Liver (tissue), 3 donors: ENCODE results near the gene LMCD1.

ENCODE experiments used
- JUND ChIP-seq, 2 donors: IDR thresholded peaks; 2 replicates each; pipeline ENCODE4 v1.6.1; 2016; ENCODE audit warnings: antibody characterized with exemption in 2 of 2
- NR2F2 ChIP-seq: IDR thresholded peaks from 2 replicates; pipeline ENCODE4 v1.6.1; 2016; ENCODE audit warnings: antibody characterized with exemption
- RAD21 ChIP-seq, 2 donors: IDR thresholded peaks; 2 replicates each; pipeline ENCODE4 v1.6.1; 2016; ENCODE audit warnings: antibody characterized with exemption in 2 of 2, mild to moderate bottlenecking in 2 of 2
- TAF1 ChIP-seq: conservative IDR thresholded peaks from 2 replicates; pipeline ENCODE4 v1.6.1; 2016; ENCODE audit warnings: antibody characterized with exemption, mild to moderate bottlenecking
- ZBTB33 ChIP-seq: IDR thresholded peaks from 2 replicates; pipeline ENCODE4 v1.6.1; 2016; ENCODE audit warnings: antibody characterized with exemption
- TF ChIP-seq, protein P1 (sequence below): fragments of 150-350 bp; IDR thresholded peaks from 2 replicates; pipeline ENCODE4 v1.5.1; 2017; ENCODE audit warnings: improper control_type of control experiment, low read depth, low read length; ENCODE audit not compliant: missing input control
- donor health status: healthy.
- donor health status: healthy.

- TF ChIP-seq, protein P1, sequence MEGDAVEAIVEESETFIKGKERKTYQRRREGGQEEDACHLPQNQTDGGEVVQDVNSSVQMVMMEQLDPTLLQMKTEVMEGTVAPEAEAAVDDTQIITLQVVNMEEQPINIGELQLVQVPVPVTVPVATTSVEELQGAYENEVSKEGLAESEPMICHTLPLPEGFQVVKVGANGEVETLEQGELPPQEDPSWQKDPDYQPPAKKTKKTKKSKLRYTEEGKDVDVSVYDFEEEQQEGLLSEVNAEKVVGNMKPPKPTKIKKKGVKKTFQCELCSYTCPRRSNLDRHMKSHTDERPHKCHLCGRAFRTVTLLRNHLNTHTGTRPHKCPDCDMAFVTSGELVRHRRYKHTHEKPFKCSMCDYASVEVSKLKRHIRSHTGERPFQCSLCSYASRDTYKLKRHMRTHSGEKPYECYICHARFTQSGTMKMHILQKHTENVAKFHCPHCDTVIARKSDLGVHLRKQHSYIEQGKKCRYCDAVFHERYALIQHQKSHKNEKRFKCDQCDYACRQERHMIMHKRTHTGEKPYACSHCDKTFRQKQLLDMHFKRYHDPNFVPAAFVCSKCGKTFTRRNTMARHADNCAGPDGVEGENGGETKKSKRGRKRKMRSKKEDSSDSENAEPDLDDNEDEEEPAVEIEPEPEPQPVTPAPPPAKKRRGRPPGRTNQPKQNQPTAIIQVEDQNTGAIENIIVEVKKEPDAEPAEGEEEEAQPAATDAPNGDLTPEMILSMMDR: no peak
- TF ChIP-seq TAF1: no peak
- no peak for TF ChIP-seq NR2F2
- TF ChIP-seq ZBTB33: no peak
- TF ChIP-seq JUND (IDR thresholded peaks at IDR 0.05): no peak
- no peak for TF ChIP-seq RAD21 (IDR thresholded peaks at IDR 0.05)
Observed at GRCh38 chr3:8558645-8559044, 57.0 kb downstream of the LMCD1 start.
